Endothelial cell of umbilical vein (primary cell): ENCODE data around the gene TMEM273. TPM values are rescaled to one million over a fixed set of nuclear protein-coding genes. Genes with fewer than 3 reads are reported as not detected.

Experiments
- BruUV-seq: library from RNA; stranded (reverse); fragments of 400-500 nt; replicated peaks from 2 replicates; lab custom pipeline; 2021; lab: Mats Ljungman, UMichigan
- CTCF ChIA-PET: fragments of 300-600, 350-600 bp; sonication (Branson Sonifier 250); formaldehyde crosslinking; loops from one replicate; lab custom pipeline; 2021; ENCODE audit warnings: antibody characterized with exemption, inconsistent platforms; lab: Charles Lee
- POLR2A ChIA-PET: fragments of 300-600, 350-600 bp; sonication (Branson Sonifier 250); formaldehyde crosslinking; loops from one replicate; lab custom pipeline; 2021; ENCODE audit warnings: antibody characterized with exemption, inconsistent platforms; lab: Charles Lee
- DNase-seq: peaks from one replicate; pipeline ENCODE4 v3.0.0-alpha.2; 2011; ENCODE audit warnings: low read depth, low spot score
- FAIRE-seq: peaks from 2 replicates; lab custom pipeline; 2011; peaks lifted over from hg19 to GRCh38; lab: Jason Lieb, UNC
- H2AFZ ChIP-seq: 2 replicates; pipeline ENCODE4 v1.6.0; 2012; ENCODE audit warnings: low read depth, low read length, control low read depth, inconsistent platforms
- H3K27ac ChIP-seq: 2 replicates; pipeline ENCODE4 v1.5.1; 2011; ENCODE audit warnings: low read depth, mild to moderate bottlenecking, control low read depth, low read length, moderate library complexity; ENCODE audit not compliant: insufficient read depth
- H3K27me3 ChIP-seq, 2 experiments: 2 replicates each; pipeline versions ENCODE4 v1.6.0 to v1.6.1; 2011; ENCODE audit warnings: low read length in 2 of 2, mixed read lengths in 1 of 2; ENCODE audit not compliant: control insufficient read depth in 2 of 2, insufficient read depth in 2 of 2
- H3K36me3 ChIP-seq, 2 experiments: 2 replicates in 1 of 2; 3 replicates in 1 of 2; pipeline ENCODE4 v1.5.1; 2011; ENCODE audit warnings: low read length in 2 of 2, mild to moderate bottlenecking in 1 of 2, moderate library complexity in 1 of 2; ENCODE audit not compliant: control insufficient read depth in 2 of 2, insufficient read depth in 2 of 2; ENCODE audit errors: extremely low read depth in 1 of 2
- H3K4me1 ChIP-seq: 3 replicates; pipeline ENCODE4 v1.5.1; 2011; ENCODE audit warnings: mild to moderate bottlenecking, low read length; ENCODE audit not compliant: control insufficient read depth, insufficient read depth; ENCODE audit errors: extremely low read depth
- H3K4me2 ChIP-seq: 2 replicates; pipeline ENCODE4 v1.6.1; 2011; ENCODE audit warnings: low read length, control low read depth, mixed read lengths; ENCODE audit not compliant: insufficient read depth
- H3K4me3 ChIP-seq, 3 experiments: fragments of 200-600 bp in 1 of 3; sonication (generic), shearing (Covaris generic) in 1 of 3; replicated peaks in 1 of 3; 2 replicates each; pipeline ENCODE4 v1.5.1; 2011 to 2016; ENCODE audit warnings: control low read depth in 3 of 3, low read length in 3 of 3, mild to moderate bottlenecking in 2 of 3, inconsistent platforms in 1 of 3, low read depth in 1 of 3, moderate library complexity in 1 of 3; ENCODE audit not compliant: insufficient read depth in 1 of 3
- H3K79me2 ChIP-seq: 2 replicates; pipeline ENCODE4 v1.6.0; 2012; ENCODE audit warnings: low read length, inconsistent platforms; ENCODE audit not compliant: control insufficient read depth, insufficient read depth
- H3K9ac ChIP-seq: replicated peaks from 2 replicates; pipeline ENCODE3; 2011; ENCODE audit warnings: low read length, control low read depth; ENCODE audit not compliant: insufficient read depth; ENCODE audit errors: extremely low read depth
- H3K9me1 ChIP-seq: replicated peaks from 3 replicates; pipeline ENCODE4 v1.6.0; 2011; ENCODE audit warnings: mild to moderate bottlenecking, low read length; ENCODE audit not compliant: control insufficient read depth, insufficient read depth; ENCODE audit errors: extremely low read depth
- H3K9me3 ChIP-seq: replicated peaks from 2 replicates; pipeline ENCODE4 v1.5.1; 2012; ENCODE audit warnings: low read length, inconsistent platforms; ENCODE audit not compliant: control insufficient read depth, insufficient read depth
- H4K20me1 ChIP-seq: replicated peaks from 2 replicates; pipeline ENCODE3; 2011; ENCODE audit warnings: mild to moderate bottlenecking, low read length; ENCODE audit not compliant: control insufficient read depth, insufficient read depth; ENCODE audit errors: extremely low read depth
- CTCF ChIP-seq, 2 donors: IDR thresholded peaks; 1 replicate in 1 of 2; 2 replicates in 1 of 2; pipeline ENCODE4 v1.5.1; 2011; ENCODE audit warnings: low read length in 2 of 2, mild to moderate bottlenecking in 2 of 2, moderate library complexity in 2 of 2, control low read depth in 1 of 2, inconsistent platforms in 1 of 2, low read depth in 1 of 2; ENCODE audit not compliant: insufficient read depth in 1 of 2; ENCODE audit errors: extremely low read depth in 1 of 2
- EZH2 ChIP-seq: IDR thresholded peaks from 2 replicates; pipeline ENCODE4 v1.6.1; 2012; ENCODE audit warnings: borderline replicate concordance, low read depth, mild to moderate bottlenecking, moderate library complexity, low read length, inconsistent platforms; ENCODE audit not compliant: severe bottlenecking
- FOS ChIP-seq: IDR thresholded peaks from 2 replicates; pipeline ENCODE4 v1.6.1; 2011; ENCODE audit warnings: mild to moderate bottlenecking, low read length, moderate library complexity, borderline replicate concordance; ENCODE audit not compliant: insufficient read depth
- GATA2 ChIP-seq: IDR thresholded peaks from 2 replicates; pipeline ENCODE4 v1.7.0; 2011; ENCODE audit warnings: low read depth, mild to moderate bottlenecking, moderate library complexity, mixed read lengths, low read length; ENCODE audit not compliant: insufficient read length, insufficient read depth
- JUN ChIP-seq: IDR thresholded peaks from 2 replicates; pipeline ENCODE4 v1.6.1; 2011; ENCODE audit warnings: borderline replicate concordance, low read depth; ENCODE audit not compliant: insufficient read length, insufficient read depth
- MAX ChIP-seq: IDR thresholded peaks from 2 replicates; pipeline ENCODE4 v1.6.1; 2011; ENCODE audit not compliant: insufficient read depth, insufficient read length
- MYC ChIP-seq: IDR thresholded peaks from one replicate; pipeline ENCODE4 v1.6.1; 2011; ENCODE audit warnings: mild to moderate bottlenecking, low read depth, low read length
- POLR2A ChIP-seq: IDR thresholded peaks from 2 replicates; pipeline ENCODE4 v1.6.1; 2012; ENCODE audit warnings: low read depth, mild to moderate bottlenecking, control low read depth, low read length
- POLR2AphosphoS5 ChIP-seq: IDR thresholded peaks from 2 replicates; pipeline ENCODE4 v1.6.1; 2012; ENCODE audit warnings: low read depth, mild to moderate bottlenecking, control low read depth, low read length, moderate library complexity; ENCODE audit not compliant: insufficient read depth
- dilution Hi-C: fragments of 300-500 bp; cut with MboI; formaldehyde crosslinking; loops from one replicate; pipeline ENCODE4 v1.15.0; 2019; ENCODE audit warnings: low sequenced_read_pairs; ENCODE audit not compliant: extremely low pct_ligation_motif_present
- intact Hi-C: fragments of 100-400 bp; cut with micrococcal nuclease; formaldehyde crosslinking; loops from one replicate; pipeline ENCODE4 v1.10.0; 2022
- polyA plus RNA-seq, 4 experiments: library from polyadenylated mRNA; depleted of rRNA in 3 of 4; stranded (reverse) in 3 of 4; unstranded in 1 of 4; fragments of >200 nt; gene quantifications; 2 replicates each; pipeline versions ENCODE4 v1.2.1 to v1.2.3, GENCODE V29; 2011 to 2012; ENCODE audit warnings: missing spikeins in 1 of 4
- total RNA-seq: library from RNA; stranded (reverse); gene quantifications from 2 replicates; pipeline ENCODE4 v1.2.3, GENCODE V29; 2021

The TMEM273 gene
- total and polyA plus RNA-seq, 2 donors (not counting 3 experiments of a cell fraction or from before 2014, with no cell fraction given), result 1.9 to 3.7 TPM

GRCh38 chr10:49171326-49172060 lies 16.7 kb downstream of the TMEM273 start:
- H3K9ac ChIP-seq, result no peak overlapping the region
- no peak for TF ChIP-seq JUN
- no peak for TF ChIP-seq MYC
- TF ChIP-seq EZH2, result no peak
- TF ChIP-seq POLR2AphosphoS5, result no peak
- no peak for TF ChIP-seq MAX
- TF ChIP-seq FOS, result no peak
- no peak for TF ChIP-seq CTCF (IDR thresholded peaks at IDR 0.05; ENCODE audit: extremely low read depth in 1 of 2, insufficient read depth in 1 of 2, low read depth in 1 of 2, low read length in 2 of 2)
- no peak for TF ChIP-seq POLR2A
- TF ChIP-seq GATA2, result no peak
- no peaks in the 10 kb centered on the region for H3K9me3 ChIP-seq
- H2AFZ ChIP-seq, result no peak overlapping the region
- FAIRE-seq (no peak), DNase-seq (no peak)
- no peaks in the 10 kb centered on the region for H3K9me1 ChIP-seq
- no peak overlapping the region for H3K4me3 ChIP-seq
- H3K27me3 ChIP-seq, result peaks cover 0 to 4% of the 10 kb centered on the region in 2 experiments
- no peak overlapping the region for H3K27ac ChIP-seq
- dilution Hi-C loops (no loop called here), intact Hi-C loops (no loop called here)
- BruUV-seq, result no TSS peak
- no peaks in the 10 kb centered on the region for H3K79me2 ChIP-seq
- H3K36me3 ChIP-seq, result no peaks in the 10 kb centered on the region
- no peaks in the 10 kb centered on the region for H4K20me1 ChIP-seq
- H3K4me1 ChIP-seq, result no peaks in the 10 kb centered on the region
- H3K4me2 ChIP-seq, result no peak overlapping the region
- ChIA-PET CTCF (no interaction called here), POLR2A (no interaction called here)
